Sigmoid colon (tissue), 4 donors: ENCODE data around the gene GRAMD4.
A peak's percentile ranks its signal among the peaks of the same experiment; 100 is the strongest.

Experiments used
- EP300 ChIP-seq, 4 donors: sonication (generic); formaldehyde crosslinking; IDR thresholded peaks; one replicate each; pipeline ENCODE4 v1.6.1; 2017; ENCODE audit warnings: antibody characterized with exemption in 4 of 4
- POLR2A ChIP-seq, 2 donors: fragments of 450-650 bp; IDR thresholded peaks; one replicate each; pipeline ENCODE4 v1.6.1; 2016; ENCODE audit warnings: antibody characterized with exemption in 2 of 2, mild to moderate bottlenecking in 2 of 2, moderate library complexity in 2 of 2
- POLR2AphosphoS5 ChIP-seq, 4 donors: sonication (generic); formaldehyde crosslinking; IDR thresholded peaks; one replicate each; pipeline ENCODE4 v1.6.1; 2017; ENCODE audit warnings: antibody characterized with exemption in 4 of 4
- TF ChIP-seq, protein P1 (sequence below), 4 experiments: fragments of 450-650 bp in 3 of 4; fragments of 200-600 bp in 1 of 4; IDR thresholded peaks; one replicate each; pipeline ENCODE4 v1.5.1; 2016 to 2019; ENCODE audit warnings: antibody characterized with exemption in 4 of 4, mild to moderate bottlenecking in 3 of 4, moderate library complexity in 2 of 4

DNA sequence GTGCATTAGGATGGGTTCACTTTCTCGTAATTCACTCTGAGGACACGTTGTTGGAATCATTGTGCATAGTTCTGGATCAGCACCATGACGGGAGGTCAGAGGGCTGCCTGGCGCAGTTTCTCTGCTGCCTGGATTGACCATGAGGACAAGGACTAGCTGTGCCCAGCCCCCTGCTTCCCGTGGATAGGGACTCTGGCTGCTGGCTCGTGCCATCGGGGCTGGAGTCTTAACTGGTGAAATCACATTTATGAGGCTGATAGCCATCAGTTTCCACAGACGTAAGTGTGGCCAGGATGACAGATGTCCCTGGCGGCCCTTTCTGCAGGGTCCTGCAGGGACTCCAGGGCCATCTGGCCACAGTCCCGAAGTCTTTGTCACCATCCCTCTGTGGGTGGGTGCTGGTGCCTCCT is 24.1 kb upstream of the GRAMD4 start:
- TF ChIP-seq, protein P1, sequence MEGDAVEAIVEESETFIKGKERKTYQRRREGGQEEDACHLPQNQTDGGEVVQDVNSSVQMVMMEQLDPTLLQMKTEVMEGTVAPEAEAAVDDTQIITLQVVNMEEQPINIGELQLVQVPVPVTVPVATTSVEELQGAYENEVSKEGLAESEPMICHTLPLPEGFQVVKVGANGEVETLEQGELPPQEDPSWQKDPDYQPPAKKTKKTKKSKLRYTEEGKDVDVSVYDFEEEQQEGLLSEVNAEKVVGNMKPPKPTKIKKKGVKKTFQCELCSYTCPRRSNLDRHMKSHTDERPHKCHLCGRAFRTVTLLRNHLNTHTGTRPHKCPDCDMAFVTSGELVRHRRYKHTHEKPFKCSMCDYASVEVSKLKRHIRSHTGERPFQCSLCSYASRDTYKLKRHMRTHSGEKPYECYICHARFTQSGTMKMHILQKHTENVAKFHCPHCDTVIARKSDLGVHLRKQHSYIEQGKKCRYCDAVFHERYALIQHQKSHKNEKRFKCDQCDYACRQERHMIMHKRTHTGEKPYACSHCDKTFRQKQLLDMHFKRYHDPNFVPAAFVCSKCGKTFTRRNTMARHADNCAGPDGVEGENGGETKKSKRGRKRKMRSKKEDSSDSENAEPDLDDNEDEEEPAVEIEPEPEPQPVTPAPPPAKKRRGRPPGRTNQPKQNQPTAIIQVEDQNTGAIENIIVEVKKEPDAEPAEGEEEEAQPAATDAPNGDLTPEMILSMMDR (IDR thresholded peaks at IDR 0.05): no peak
- TF ChIP-seq POLR2A (IDR thresholded peaks at IDR 0.05) (no peak), EP300 (IDR thresholded peaks at IDR 0.05) (no peak), POLR2AphosphoS5 (IDR thresholded peaks at IDR 0.05) (peak in 2 of 4 donors; percentile 15 to 18)
